22Rv1 (cell line): Measurements from ENCODE around the gene ECI2.

ENCODE experiments used
- CTCF ChIP-seq: fragments of 450-650 bp; IDR thresholded peaks from 2 replicates; pipeline ENCODE4 v1.5.1; 2017; ENCODE audit warnings: mild to moderate bottlenecking
- ZFX ChIP-seq: fragments of 450-650 bp; IDR thresholded peaks from 2 replicates; pipeline ENCODE4 v1.6.1; 2017; ENCODE audit warnings: antibody characterized with exemption, borderline replicate concordance

- TF ChIP-seq CTCF = no peak
- TF ChIP-seq ZFX = no peak
Observed at GRCh38 chr6:4100655-4101054, 34.7 kb downstream of the ECI2 start.
